Left lung (tissue), 14 donors: Measurements from ENCODE around the gene SPTLC3. TPM values are rescaled to one million over a fixed set of nuclear protein-coding genes. Genes with fewer than 3 reads are reported as not detected.
A peak's percentile ranks its signal among the peaks of the same experiment; 100 is the strongest.

Experiments used
- ATAC-seq: fragments of 200-7000 bp; cut with Tn5 transposase; one replicate; pipeline ENCODE4 v1.9.1; 2020; ENCODE audit warnings: moderate library complexity
- DNase-seq, 4 donors: peaks; one replicate each; pipeline ENCODE4 v3.0.0-alpha.2; 2013 to 2020
- H3K27ac ChIP-seq, 2 donors: fragments of 200-600 bp; sonication (generic) in 1 of 2; one replicate each; pipeline versions ENCODE4 v1.5.0 to v1.8.0; 2020 to 2021
- H3K27me3 ChIP-seq, 2 donors: fragments of 200-600 bp; sonication (generic) in 1 of 2; one replicate each; pipeline versions ENCODE4 v1.5.0 to v1.8.0; 2020 to 2021
- H3K36me3 ChIP-seq, 2 donors: fragments of 200-600 bp; sonication (generic) in 1 of 2; one replicate each; pipeline versions ENCODE4 v1.5.0 to v1.8.0; 2020 to 2021
- H3K4me1 ChIP-seq, 2 donors: fragments of 200-600 bp; one replicate each; pipeline ENCODE4 v1.8.0; 2021
- H3K4me3 ChIP-seq, 2 donors: fragments of 200-600 bp; sonication (generic) in 1 of 2; one replicate each; pipeline versions ENCODE4 v1.5.0 to v1.8.0; 2020 to 2021; ENCODE audit warnings: mild to moderate bottlenecking in 1 of 2
- H3K9me3 ChIP-seq, 2 donors: fragments of 200-600 bp; sonication (generic) in 1 of 2; one replicate each; pipeline versions ENCODE4 v1.5.0 to v1.8.0; 2020 to 2021
- intact Hi-C, 2 donors: fragments of 100-400 bp; cut with DNase I; formaldehyde crosslinking; loops; one replicate each; pipeline versions ENCODE4 v1.11.2 to v1.14.2; 2022
- long read RNA-seq, 12 donors: library from polyadenylated mRNA in 2 of 12; unstranded in 2 of 12; transcript quantifications; one replicate each; pipeline ENCODE4 v2.0.0 and lab custom pipeline, GENCODE V29; 2019 to 2026
- polyA plus RNA-seq, 6 donors: library from polyadenylated mRNA; unstranded; fragments of 120-200 nt; gene quantifications; one replicate each; pipeline ENCODE4 v1.2.1, GENCODE V29; 2013; ENCODE audit not compliant: insufficient read length in 6 of 6
- total RNA-seq, 2 donors: library from RNA; stranded (reverse); fragmentation: NEBNext Ultra II Directional; extraction: Animal tissue kit (Norgen Biotek cat#: 25700); gene quantifications; one replicate each; pipeline ENCODE4 v1.2.1, GENCODE V29; 2021
- TF ChIP-seq, protein P1 (sequence below), 2 donors: fragments of 200-600 bp; sonication (generic) in 1 of 2; IDR thresholded peaks; one replicate each; pipeline versions ENCODE4 v1.5.0 to v1.8.0; 2021; ENCODE audit warnings: antibody characterized with exemption in 2 of 2
- donor health status: DM: no; HTN: yes; CAD: no.
- donor health status: DM: no; HTN: no; CAD: no.

SPTLC3 gene
- 10 to 100 TPM; 20.7 to 25.0 TPM for total RNA-seq
- polyA plus RNA-seq: 10 to 100 TPM; 10.4 to 14.4 (median 12.9) TPM
- long read RNA-seq, donor 1: 0 reads
- long read RNA-seq, donor 2, partial matches to known transcripts: 0 of 1 reads
- long read RNA-seq, donor 2, other reads (novel, unspliced or antisense): 0 of 1 reads
- long read RNA-seq, donor 3: 0 reads
- long read RNA-seq, donor 4, partial matches to known transcripts: 0 of 1 reads
- long read RNA-seq, donor 4, other reads (novel, unspliced or antisense): 0 of 1 reads
- long read RNA-seq, donor 5, full-length matches to known transcripts: 2 of 2 reads
- long read RNA-seq, donor 5, partial matches to known transcripts: 0 of 2 reads
- long read RNA-seq, donor 5, other reads (novel, unspliced or antisense): 0 of 2 reads
- long read RNA-seq, donor 6: 0 reads
- long read RNA-seq, donor 7: 0 reads
- long read RNA-seq, donor 8: 0 reads
- long read RNA-seq, donor 9: 0 reads
- long read RNA-seq, donor 10: 0 reads
- long read RNA-seq, donor 11: 0 reads
- long read RNA-seq, donor 12, full-length matches to known transcripts: 2 of 2 reads
- long read RNA-seq, donor 12, partial matches to known transcripts: 0 of 2 reads
- long read RNA-seq, donor 12, other reads (novel, unspliced or antisense): 0 of 2 reads

DNA sequence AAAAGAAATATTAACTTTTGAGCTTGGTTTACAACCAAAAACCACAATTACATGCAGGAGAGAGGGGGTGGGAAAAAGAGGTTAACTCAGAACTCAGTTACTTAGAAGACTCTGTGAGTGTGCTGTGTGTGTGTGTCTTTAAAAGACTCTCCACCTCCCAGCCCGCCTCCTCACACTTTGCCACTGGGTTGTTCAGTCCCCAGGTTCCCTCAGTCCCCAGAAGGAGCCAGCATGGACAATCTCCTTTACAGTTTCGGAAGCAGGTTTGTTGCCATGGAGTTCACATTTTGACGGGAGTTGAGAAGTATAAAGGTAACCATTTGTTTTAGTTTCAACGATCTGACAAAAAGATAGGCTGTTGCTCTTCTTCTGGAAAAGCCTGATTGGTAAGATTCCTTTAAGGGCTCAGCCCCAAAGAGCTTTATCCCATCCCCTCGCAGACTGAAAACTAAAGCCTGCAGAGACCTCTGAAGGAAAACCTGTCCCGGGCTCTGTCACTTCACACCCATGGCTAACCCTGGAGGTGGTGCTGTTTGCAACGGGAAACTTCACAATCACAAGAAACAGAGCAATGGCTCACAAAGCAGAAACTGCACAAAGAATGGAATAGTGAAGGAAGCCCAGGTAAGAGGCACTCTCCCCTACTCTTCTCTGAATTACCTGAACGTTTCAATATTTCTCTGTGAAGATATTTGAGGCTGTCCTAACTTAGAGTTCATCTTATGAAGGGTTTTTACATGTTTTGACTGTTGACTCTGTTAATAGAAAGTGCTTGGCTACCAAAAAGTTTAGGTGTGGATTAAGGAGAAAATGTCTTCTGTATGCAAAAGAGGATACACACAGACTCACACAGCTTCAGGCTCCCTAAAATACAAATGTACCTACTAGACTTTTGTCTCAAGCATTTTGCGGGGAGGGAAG is at the start of gene SPTLC3:
SPTLC3 (plus strand) TSS at position 212 of the 921 bp plus-strand sequence; CDS start at position 508, 296 bp downstream.
- Histone ChIP-seq H3K27me3 (no peaks in the 10 kb centered on the region), H3K9me3 (no peaks in the 10 kb centered on the region), H3K36me3 (no peaks in the 10 kb centered on the region), H3K4me3 (peak within 1 kb of the TSS; percentile 30 to 45), H3K27ac (peak within 1 kb of the TSS; percentile 72 to 82), H3K4me1 (peaks cover 5 to 22% of the 10 kb centered on the region in 2 donors)
- peak; percentile 90 for ATAC-seq
- DNase-seq: peak in 3 of 4 donors; percentile 27 to 55 (median 51)
- TF ChIP-seq, protein P1, sequence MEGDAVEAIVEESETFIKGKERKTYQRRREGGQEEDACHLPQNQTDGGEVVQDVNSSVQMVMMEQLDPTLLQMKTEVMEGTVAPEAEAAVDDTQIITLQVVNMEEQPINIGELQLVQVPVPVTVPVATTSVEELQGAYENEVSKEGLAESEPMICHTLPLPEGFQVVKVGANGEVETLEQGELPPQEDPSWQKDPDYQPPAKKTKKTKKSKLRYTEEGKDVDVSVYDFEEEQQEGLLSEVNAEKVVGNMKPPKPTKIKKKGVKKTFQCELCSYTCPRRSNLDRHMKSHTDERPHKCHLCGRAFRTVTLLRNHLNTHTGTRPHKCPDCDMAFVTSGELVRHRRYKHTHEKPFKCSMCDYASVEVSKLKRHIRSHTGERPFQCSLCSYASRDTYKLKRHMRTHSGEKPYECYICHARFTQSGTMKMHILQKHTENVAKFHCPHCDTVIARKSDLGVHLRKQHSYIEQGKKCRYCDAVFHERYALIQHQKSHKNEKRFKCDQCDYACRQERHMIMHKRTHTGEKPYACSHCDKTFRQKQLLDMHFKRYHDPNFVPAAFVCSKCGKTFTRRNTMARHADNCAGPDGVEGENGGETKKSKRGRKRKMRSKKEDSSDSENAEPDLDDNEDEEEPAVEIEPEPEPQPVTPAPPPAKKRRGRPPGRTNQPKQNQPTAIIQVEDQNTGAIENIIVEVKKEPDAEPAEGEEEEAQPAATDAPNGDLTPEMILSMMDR (IDR thresholded peaks at IDR 0.05): no peak
- intact Hi-C loops: no loop called here

DNA sequence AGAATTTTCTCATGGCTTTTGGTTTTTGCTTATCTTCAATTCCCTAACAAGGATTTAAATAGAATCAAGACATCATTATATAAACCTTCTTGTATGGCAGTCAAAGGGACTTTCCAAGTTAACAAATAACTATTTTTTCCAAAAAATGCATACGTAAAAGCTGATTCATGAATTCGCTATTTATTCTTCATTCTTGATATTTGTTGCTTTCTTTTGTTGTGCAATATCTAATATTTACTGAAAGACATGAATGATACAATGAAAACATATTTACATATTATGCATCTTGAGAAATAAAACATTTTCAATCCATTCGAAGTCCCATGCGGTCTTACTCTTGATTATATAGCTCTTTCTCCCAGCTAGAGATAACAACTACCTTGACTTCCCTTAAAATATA is 47.0 kb upstream of the SPTLC3 start:
- H3K36me3 ChIP-seq: no peaks in the 10 kb centered on the region
- H3K27me3 ChIP-seq: no peaks in the 10 kb centered on the region
- intact Hi-C loops: no loop called here
- no peak overlapping the region for H3K4me3 ChIP-seq
- no peak for ATAC-seq
- TF ChIP-seq, protein P1 (IDR thresholded peaks at IDR 0.05): no peak
- no peaks in the 10 kb centered on the region for H3K9me3 ChIP-seq
- H3K27ac ChIP-seq: no peak overlapping the region
- DNase-seq: no peak
- no peaks in the 10 kb centered on the region for H3K4me1 ChIP-seq

DNA sequence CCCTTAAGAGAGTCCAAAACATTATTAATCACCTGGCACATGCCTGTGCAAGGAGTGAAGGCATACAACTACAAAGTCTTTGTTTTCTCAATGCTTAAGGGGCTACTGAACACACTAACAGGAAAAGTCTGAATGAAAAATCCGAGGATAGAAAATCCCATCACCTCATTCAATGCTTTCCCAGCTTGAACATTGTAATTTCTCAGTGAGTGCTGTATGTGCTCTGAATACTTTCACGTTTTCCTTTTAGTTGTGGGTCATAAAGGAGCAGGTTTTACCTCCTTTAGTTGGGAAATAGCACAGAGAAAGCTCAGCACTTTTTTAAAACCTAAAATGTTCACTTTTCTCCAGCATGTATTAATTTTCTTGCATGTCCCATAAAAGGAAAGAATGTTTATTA is 45.9 kb upstream of the SPTLC3 start:
- intact Hi-C loops: no loop called here
- Histone ChIP-seq H3K4me3 (no peak overlapping the region), H3K27ac (no peak overlapping the region), H3K9me3 (no peaks in the 10 kb centered on the region), H3K36me3 (no peaks in the 10 kb centered on the region), H3K4me1 (no peaks in the 10 kb centered on the region), H3K27me3 (no peaks in the 10 kb centered on the region)
- ATAC-seq (no peak), DNase-seq (no peak)
- TF ChIP-seq, protein P1 (IDR thresholded peaks at IDR 0.05): no peak

DNA sequence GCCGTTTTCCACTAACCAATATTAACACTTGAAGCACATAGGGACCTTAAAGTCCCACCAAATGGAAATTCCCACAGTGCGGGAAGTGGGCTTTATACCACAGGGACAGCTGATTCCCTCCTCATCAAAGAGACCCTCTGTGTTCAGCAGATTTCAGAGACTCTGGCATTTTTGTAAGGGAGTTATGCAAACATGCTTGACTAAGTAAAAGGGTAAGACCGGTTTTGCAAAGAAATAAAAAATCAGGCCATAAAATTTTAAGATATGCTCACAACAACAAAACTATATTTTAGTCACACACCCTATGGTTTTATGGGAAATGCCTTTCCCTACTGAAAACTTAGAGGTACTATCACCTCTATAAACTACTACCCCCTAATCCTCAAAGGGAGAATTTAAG is 45.4 kb upstream of the SPTLC3 start:
- ATAC-seq (no peak), DNase-seq (no peak)
- TF ChIP-seq, protein P1 (IDR thresholded peaks at IDR 0.05): no peak
- intact Hi-C loops: no loop called here
- H3K27ac ChIP-seq: no peak overlapping the region
- no peaks in the 10 kb centered on the region for H3K27me3 ChIP-seq
- no peaks in the 10 kb centered on the region for H3K4me1 ChIP-seq
- H3K36me3 ChIP-seq: no peaks in the 10 kb centered on the region
- H3K4me3 ChIP-seq: no peak overlapping the region
- no peaks in the 10 kb centered on the region for H3K9me3 ChIP-seq
